HEK293T (cell line): Measurements from ENCODE around the gene DUSP3.

Experiments used
- CTCF ChIA-PET: fragments of 350-600 bp; formaldehyde crosslinking; extraction: SDS; loops from one replicate; lab custom pipeline; 2021; ENCODE audit warnings: antibody characterized with exemption, inconsistent platforms; lab: Yijun Ruan, JAX
- POLR2A ChIA-PET: fragments of 350-600 bp; formaldehyde crosslinking; extraction: SDS; loops from one replicate; lab custom pipeline; 2020; ENCODE audit warnings: antibody characterized with exemption, inconsistent platforms; lab: Yijun Ruan, JAX
- DNase-seq: peaks from one replicate; pipeline ENCODE4 v3.0.0; 2012; ENCODE audit warnings: mixed read lengths; ENCODE audit errors: extremely low spot score
- ARNT ChIP-seq: fragments of 450-650 bp; IDR thresholded peaks from 2 replicates; pipeline ENCODE4 v1.6.1; 2017; ENCODE audit warnings: mild to moderate bottlenecking
- BHLHE40 ChIP-seq: fragments of 450-650 bp; IDR thresholded peaks from 2 replicates; pipeline ENCODE4 v1.6.1; 2016; ENCODE audit warnings: mild to moderate bottlenecking, moderate library complexity, borderline replicate concordance
- CTBP1 ChIP-seq: fragments of 450-650 bp; IDR thresholded peaks from 2 replicates; pipeline ENCODE4 v1.6.1; 2016; ENCODE audit warnings: borderline replicate concordance
- ELF4 ChIP-seq: fragments of 450-650 bp; IDR thresholded peaks from 2 replicates; pipeline ENCODE4 v1.6.1; 2017; ENCODE audit warnings: antibody characterized with exemption
- FOXA1 ChIP-seq: fragments of 450-650 bp; IDR thresholded peaks from 2 replicates; pipeline ENCODE4 v1.6.1; 2016; ENCODE audit warnings: mild to moderate bottlenecking
- FOXK2 ChIP-seq: fragments of 450-650 bp; IDR thresholded peaks from 2 replicates; pipeline ENCODE4 v1.6.1; 2016; ENCODE audit warnings: mild to moderate bottlenecking
- FOXM1 ChIP-seq: fragments of 450-650 bp; IDR thresholded peaks from 2 replicates; pipeline ENCODE4 v1.6.1; 2017; ENCODE audit warnings: mild to moderate bottlenecking, borderline replicate concordance
- HDGF ChIP-seq: fragments of 450-650 bp; IDR thresholded peaks from 2 replicates; pipeline ENCODE4 v1.6.1; 2017; ENCODE audit warnings: antibody characterized with exemption, borderline replicate concordance
- L3MBTL2 ChIP-seq: fragments of 450-650 bp; conservative IDR thresholded peaks from 2 replicates; pipeline ENCODE4 v1.6.1; 2016; ENCODE audit warnings: mild to moderate bottlenecking
- LEF1 ChIP-seq: fragments of 450-650 bp; IDR thresholded peaks from 2 replicates; pipeline ENCODE4 v1.6.1; 2017; ENCODE audit warnings: mild to moderate bottlenecking, borderline replicate concordance
- NFRKB ChIP-seq: fragments of 450-650 bp; IDR thresholded peaks from 2 replicates; pipeline ENCODE4 v1.6.1; 2016; ENCODE audit warnings: mild to moderate bottlenecking, moderate library complexity
- PKNOX1 ChIP-seq: fragments of 450-650 bp; IDR thresholded peaks from 2 replicates; pipeline ENCODE4 v1.6.1; 2016
- SP1 ChIP-seq: fragments of 450-650 bp; IDR thresholded peaks from 2 replicates; pipeline ENCODE4 v1.6.1; 2017
- SUZ12 ChIP-seq: fragments of 450-650 bp; IDR thresholded peaks from 2 replicates; pipeline ENCODE4 v1.6.1; 2016; ENCODE audit warnings: mild to moderate bottlenecking
- TARDBP ChIP-seq: fragments of 450-650 bp; IDR thresholded peaks from 2 replicates; pipeline ENCODE4 v1.6.1; 2016
- ZNF384 ChIP-seq: fragments of 450-650 bp; IDR thresholded peaks from 2 replicates; pipeline ENCODE4 v1.6.1; 2016

DUSP3 gene

GRCh38 chr17:43814026-43814425, 35.2 kb upstream of the DUSP3 start:
- no peak for TF ChIP-seq FOXK2
- TF ChIP-seq PKNOX1, result no peak
- TF ChIP-seq FOXA1, result no peak
- TF ChIP-seq HDGF, result no peak
- TF ChIP-seq ELF4, result no peak
- no peak for TF ChIP-seq FOXM1
- no peak for TF ChIP-seq ARNT
- TF ChIP-seq CTBP1, result no peak
- TF ChIP-seq ZNF384, result no peak
- no peak for TF ChIP-seq SUZ12
- TF ChIP-seq L3MBTL2, result no peak
- no peak for TF ChIP-seq NFRKB
- no peak for TF ChIP-seq LEF1
- TF ChIP-seq SP1, result no peak
- TF ChIP-seq BHLHE40, result no peak
- TF ChIP-seq TARDBP, result no peak
- ChIA-PET CTCF (interaction anchor here (0.6 to 1.6 kb wide), 4 partner anchors 25 to 32 kb away, joined by 3 to 5 read pairs (median 3); no protein-coding TSS in a partner anchor), POLR2A (no interaction called here)
- no peak for DNase-seq

GRCh38 chr17:43813386-43813785, 34.6 kb upstream of the DUSP3 start:
- TF ChIP-seq SP1 (no peak), ZNF384 (no peak), CTBP1 (no peak), FOXM1 (no peak), BHLHE40 (no peak), FOXK2 (no peak), NFRKB (no peak), ELF4 (no peak), PKNOX1 (no peak), LEF1 (no peak)

DNA sequence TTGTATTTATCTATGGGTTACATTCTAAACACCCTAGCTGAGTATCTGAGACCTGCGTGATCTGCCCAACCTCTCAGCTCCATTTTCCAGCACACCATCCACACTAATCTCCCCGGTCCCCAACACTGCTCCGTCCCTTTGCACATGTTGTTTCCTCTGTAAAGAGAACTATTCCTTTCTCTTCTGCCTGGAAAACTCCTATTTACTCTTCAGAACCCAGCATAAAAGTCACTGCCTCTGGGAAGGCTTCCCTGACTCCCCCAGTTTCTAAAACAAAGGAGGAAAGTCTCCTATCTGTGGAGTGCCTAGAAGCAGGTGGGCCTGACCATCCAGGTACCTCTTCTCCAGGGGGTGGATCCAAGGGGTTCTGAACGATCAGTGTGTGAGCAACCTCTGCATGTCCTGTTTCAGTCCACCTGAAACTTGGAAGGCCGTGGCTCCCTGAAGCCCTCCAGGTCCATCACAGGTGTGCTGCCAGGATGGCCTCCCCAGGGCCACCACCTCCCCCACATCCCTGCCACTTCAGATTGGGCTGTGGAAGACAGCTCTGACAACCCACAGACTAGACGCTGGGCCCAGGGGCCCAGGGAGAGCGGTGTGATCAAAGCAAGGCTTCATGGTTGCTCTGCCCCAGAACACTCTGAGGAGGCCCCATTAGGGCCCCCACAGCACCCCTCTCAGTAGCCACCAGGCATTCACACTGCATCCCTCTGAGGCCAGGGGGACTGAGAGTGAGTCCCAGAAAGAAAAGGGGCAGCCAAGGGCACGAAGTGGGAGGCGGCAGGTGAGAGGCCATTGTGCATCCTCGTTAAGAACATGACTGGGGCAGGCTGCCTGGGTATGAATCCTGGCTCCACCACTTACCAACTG, 33.9 kb upstream of the DUSP3 start:
- no peak for TF ChIP-seq PKNOX1
- no peak for TF ChIP-seq FOXM1
- no peak for TF ChIP-seq SP1
- no peak for TF ChIP-seq HDGF
- TF ChIP-seq TARDBP, result no peak
- no peak for TF ChIP-seq ARNT
- TF ChIP-seq CTBP1, result no peak
- TF ChIP-seq L3MBTL2, result no peak
- no peak for TF ChIP-seq BHLHE40
- TF ChIP-seq ZNF384, result no peak
- no peak for TF ChIP-seq FOXA1
- TF ChIP-seq LEF1, result no peak
- no peak for TF ChIP-seq NFRKB
- no peak for TF ChIP-seq FOXK2
- TF ChIP-seq ELF4, result no peak
- TF ChIP-seq SUZ12, result no peak
- no peak for DNase-seq
- ChIA-PET CTCF (no interaction called here), POLR2A (no interaction called here)

More at GRCh38 chr17:43813386-43813785, 34.6 kb upstream of the DUSP3 start:
- POLR2A ChIA-PET, result no interaction called here
- CTCF ChIA-PET, result interaction anchor here (1.0 to 1.6 kb wide), 3 partner anchors 24 to 33 kb away, joined by 3 to 5 read pairs (median 3); no protein-coding TSS in a partner anchor
- no peak for DNase-seq

GRCh38 chr17:43810823-43811222, 32.0 kb upstream of the DUSP3 start:
- TF ChIP-seq TARDBP, result no peak
- ChIA-PET POLR2A (no interaction called here), CTCF (interaction anchor here (1.0 kb wide), 1 partner anchor 45 kb away, joined by 3 read pairs; no protein-coding TSS in a partner anchor)
- DNase-seq, result no peak

DNA sequence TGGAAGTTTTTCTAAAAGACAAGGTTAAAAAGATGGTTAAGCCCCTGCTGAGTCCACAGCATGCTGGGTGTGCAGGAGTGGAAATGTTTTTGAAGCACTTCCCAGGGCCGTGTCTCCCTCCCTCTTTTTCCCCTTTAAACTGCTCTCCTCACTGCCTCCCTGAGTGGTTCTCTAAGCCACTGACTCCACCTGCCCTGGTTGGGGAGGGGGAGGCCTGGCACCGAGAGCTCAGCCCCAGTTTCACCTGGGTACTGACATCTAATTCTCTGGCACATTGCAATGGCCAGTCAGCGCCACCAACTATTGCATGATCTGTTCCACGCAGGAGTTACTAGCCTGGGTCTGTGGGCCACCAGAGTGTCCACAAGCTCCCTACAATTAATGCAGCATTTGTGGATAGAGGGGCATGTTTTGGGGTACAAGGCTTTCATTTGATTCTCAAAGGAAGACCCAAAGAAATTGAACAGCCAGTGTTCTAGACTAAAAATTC, 31.5 kb upstream of the DUSP3 start:
- ChIA-PET POLR2A (no interaction called here), CTCF (no interaction called here)
- no peak for DNase-seq

More for the DNA sequence above, 31.5 kb upstream of the DUSP3 start:
- TF ChIP-seq FOXM1 (no peak), SP1 (no peak), FOXA1 (no peak), SUZ12 (no peak), FOXK2 (no peak), L3MBTL2 (no peak), HDGF (no peak), BHLHE40 (no peak), ZNF384 (no peak), ARNT (no peak), CTBP1 (no peak), PKNOX1 (no peak), NFRKB (no peak), LEF1 (no peak), TARDBP (no peak)
